Erythroblast (primary cell): ENCODE data around the gene PNKD.

Experiments
- GATA1 ChIP-seq: IDR thresholded peaks from 2 replicates; pipeline ENCODE4 v1.6.1; 2011; ENCODE audit warnings: low read depth, mild to moderate bottlenecking, control low read depth, low read length, moderate library complexity
- POLR2A ChIP-seq: IDR thresholded peaks from 2 replicates; pipeline ENCODE4 v1.6.1; 2011; ENCODE audit warnings: mild to moderate bottlenecking, low read length

- TF ChIP-seq POLR2A (no peak), GATA1 (no peak)
These were observed 57.3 kb downstream of the PNKD start for GRCh38 chr2:218327451-218328210.
